HepG2 (cell line): ENCODE measurements around the gene LYZL6. TPM values are rescaled to one million over a fixed set of nuclear protein-coding genes. Genes with fewer than 3 reads are reported as not detected.

Experiments used
- ATAC-seq: fragments of 200-7000 bp; cut with Tn5 transposase; 3 replicates; pipeline ENCODE4 v1.9.1; 2020; ENCODE audit warnings: mild to moderate bottlenecking, moderate library complexity
- BruUV-seq: library from RNA; stranded (reverse); fragments of 400-500 nt; replicated peaks from 2 replicates; lab custom pipeline; 2021; lab: Mats Ljungman, UMichigan
- CTCF ChIA-PET: fragments of 300-600 bp; formaldehyde crosslinking; extraction: SDS; loops from one replicate; lab custom pipeline; 2021; ENCODE audit warnings: low total read pairs, inconsistent platforms, low intra/inter-chr PET ratio; lab: Yijun Ruan, JAX
- POLR2A ChIA-PET: fragments of 350-600 bp; sonication (Branson Sonifier 250); formaldehyde crosslinking; loops from one replicate; lab custom pipeline; 2020; ENCODE audit warnings: antibody characterized with exemption, inconsistent platforms; lab: Yijun Ruan, JAX
- DNase-seq: peaks from one replicate; pipeline ENCODE4 v3.0.0-alpha.2; 2015; ENCODE audit warnings: low spot score
- FAIRE-seq: peaks from 3 replicates; lab custom pipeline; 2011; peaks lifted over from hg19 to GRCh38; lab: Jason Lieb, UNC
- H2AFZ ChIP-seq: one replicate; pipeline ENCODE4 v1.6.1; 2011; ENCODE audit warnings: low read length, inconsistent platforms
- H3K27ac ChIP-seq: fragments of 300-600 bp; 3 replicates; pipeline ENCODE4 v1.8.0; 2011; ENCODE audit warnings: mixed run types, mild to moderate bottlenecking, mixed read lengths, low read length, inconsistent platforms; ENCODE audit not compliant: insufficient read depth; ENCODE audit errors: extremely low read length
- H3K27me3 ChIP-seq, 2 experiments: fragments of 200-600 bp in 1 of 2; 2 replicates in 1 of 2; 3 replicates in 1 of 2; pipeline versions ENCODE4 v1.6.0 to v1.8.0; 2011; ENCODE audit warnings: low read length in 2 of 2, mild to moderate bottlenecking in 2 of 2, moderate library complexity in 2 of 2, inconsistent platforms in 1 of 2; ENCODE audit not compliant: insufficient read depth in 2 of 2, control insufficient read depth in 1 of 2
- H3K36me3 ChIP-seq, 2 experiments: fragments of 200-600 bp in 1 of 2; replicated peaks in 1 of 2; 2 replicates in 1 of 2; 3 replicates in 1 of 2; pipeline versions ENCODE4 v1.5.1 to v1.8.0; 2011; ENCODE audit warnings: low read length in 2 of 2, inconsistent platforms in 1 of 2; ENCODE audit not compliant: insufficient read depth in 2 of 2, control insufficient read depth in 1 of 2
- H3K4me1 ChIP-seq: 2 replicates; pipeline ENCODE4 v1.5.1; 2012; ENCODE audit warnings: low read length, inconsistent platforms; ENCODE audit not compliant: insufficient read depth
- H3K4me2 ChIP-seq: 2 replicates; pipeline ENCODE4 v1.6.0; 2011; ENCODE audit warnings: low read depth, low read length, inconsistent platforms
- H3K4me3 ChIP-seq, 3 experiments: fragments of 200-600 bp in 1 of 3; sonication (generic), shearing (Covaris generic) in 1 of 3; replicated peaks in 1 of 3; 2 replicates each; pipeline ENCODE4 v1.5.1; 2011 to 2016; ENCODE audit warnings: low read length in 3 of 3, inconsistent platforms in 2 of 3, low read depth in 2 of 3, mild to moderate bottlenecking in 2 of 3, control low read depth in 1 of 3, mixed read lengths in 1 of 3; ENCODE audit not compliant: insufficient read depth in 1 of 3
- H3K79me2 ChIP-seq: one replicate; pipeline ENCODE4 v1.6.1; 2011; ENCODE audit warnings: low read length, inconsistent platforms; ENCODE audit not compliant: insufficient read depth
- H3K9ac ChIP-seq: 2 replicates; pipeline ENCODE4 v1.6.0; 2011; ENCODE audit warnings: mild to moderate bottlenecking, low read depth, low read length, inconsistent platforms; ENCODE audit not compliant: insufficient read depth
- H3K9me3 ChIP-seq: 2 replicates; pipeline ENCODE4 v1.5.1; 2012; ENCODE audit warnings: mild to moderate bottlenecking, low read length
- H4K20me1 ChIP-seq: 2 replicates; pipeline ENCODE4 v1.6.0; 2011; ENCODE audit warnings: inconsistent platforms, mild to moderate bottlenecking, low read length, moderate library complexity; ENCODE audit not compliant: insufficient read depth
- ATAD3A ChIP-seq: sonication (generic); formaldehyde crosslinking; IDR thresholded peaks from 2 replicates; pipeline ENCODE4 v1.4.0; 2020; ENCODE audit warnings: missing genetic modification reagents
- CBFB ChIP-seq: sonication (generic); formaldehyde crosslinking; IDR thresholded peaks from 2 replicates; pipeline ENCODE4 v1.4.0; 2020; ENCODE audit warnings: missing genetic modification reagents
- DR1 ChIP-seq: sonication (generic); formaldehyde crosslinking; IDR thresholded peaks from 2 replicates; pipeline ENCODE4 v1.8.0; 2021; ENCODE audit warnings: mild to moderate bottlenecking, missing genetic modification reagents, inconsistent platforms
- ETV5 ChIP-seq: IDR thresholded peaks from 2 replicates; pipeline ENCODE4 v1.6.1; 2018; ENCODE audit warnings: missing biosample characterization, missing genetic modification reagents, inconsistent platforms, borderline replicate concordance
- HOXA3 ChIP-seq: sonication (generic); formaldehyde crosslinking; IDR thresholded peaks from 2 replicates; pipeline ENCODE4 v1.5.0; 2020; ENCODE audit warnings: missing genetic modification reagents
- NPAS2 ChIP-seq: sonication (generic); formaldehyde crosslinking; IDR thresholded peaks from 2 replicates; pipeline ENCODE4 v1.8.0; 2022; ENCODE audit warnings: mild to moderate bottlenecking, missing genetic modification reagents, borderline replicate concordance
- POGZ ChIP-seq: sonication (generic); formaldehyde crosslinking; IDR thresholded peaks from 2 replicates; pipeline ENCODE4 v1.4.0; 2020; ENCODE audit warnings: mild to moderate bottlenecking, missing genetic modification reagents
- SP5 ChIP-seq: IDR thresholded peaks from 2 replicates; pipeline ENCODE4 v1.6.1; 2016; ENCODE audit warnings: low read depth, borderline replicate concordance
- SRY ChIP-seq: sonication (generic); formaldehyde crosslinking; IDR thresholded peaks from 2 replicates; pipeline ENCODE4 v1.8.0; 2022; ENCODE audit warnings: mild to moderate bottlenecking, missing genetic modification reagents
- ZNF12 ChIP-seq: sonication (generic); formaldehyde crosslinking; IDR thresholded peaks from 2 replicates; pipeline ENCODE4 v1.5.0; 2020; ENCODE audit warnings: missing genetic modification reagents
- ZNF253 ChIP-seq: sonication (generic); formaldehyde crosslinking; IDR thresholded peaks from 2 replicates; pipeline ENCODE4 v1.8.0; 2022; ENCODE audit warnings: mild to moderate bottlenecking, missing genetic modification reagents, borderline replicate concordance
- ZNF567 ChIP-seq: sonication (generic); formaldehyde crosslinking; IDR thresholded peaks from 2 replicates; pipeline ENCODE4 v1.8.1; 2023; ENCODE audit warnings: mild to moderate bottlenecking, missing genetic modification reagents, borderline replicate concordance
- ZSCAN12 ChIP-seq: sonication (generic); formaldehyde crosslinking; IDR thresholded peaks from 2 replicates; pipeline ENCODE4 v1.9.0; 2021; ENCODE audit warnings: mild to moderate bottlenecking, missing genetic modification reagents
- WGBS: methylation state at CpG from one replicate; pipeline ENCODE4 v1.1.6; 2017; ENCODE audit warnings: low lambda C conversion rate; 5-methylcytosine and 5-hydroxymethylcytosine counted together
- in situ Hi-C: cut with HindIII; loops from 2 replicates; pipeline ENCODE4 v1.10.0; 2017; ENCODE audit warnings: low pct_unique_long_range_greater_than_20kb; ENCODE audit not compliant: extremely low pct_ligation_motif_present
- intact Hi-C: fragments of 100-400 bp; cut with micrococcal nuclease; formaldehyde crosslinking; loops from one replicate; pipeline ENCODE4 v1.10.0; 2022; ENCODE audit not compliant: unreplicated experiment
- polyA plus RNA-seq, 8 experiments: library from polyadenylated mRNA; depleted of rRNA in 3 of 8; stranded (reverse) in 7 of 8; unstranded in 1 of 8; fragments of >200 nt; fragmentation: Illumina TruSeq in 4 of 8; extraction: Trizol in 4 of 8; gene quantifications; 2 replicates each; pipeline versions ENCODE4 v1.2.1 to v1.2.3, GENCODE V29; 2011 to 2016; ENCODE audit warnings: low read depth in 4 of 8, missing spikeins in 1 of 8, mixed read lengths in 1 of 8; ENCODE audit not compliant: insufficient read depth in 1 of 8
- total RNA-seq, 5 experiments: library from RNA; depleted of rRNA; stranded (reverse); fragments of >200 nt; fragmentation: Illumina TruSeq; extraction: Trizol; gene quantifications; 2 replicates each; pipeline ENCODE4 v1.2.3, GENCODE V29; 2016; ENCODE audit warnings: low read depth in 1 of 5
- TF ChIP-seq, protein P1 (sequence below): sonication (generic); formaldehyde crosslinking; IDR thresholded peaks from 2 replicates; pipeline ENCODE4 v1.5.0; 2020; ENCODE audit warnings: missing genetic modification reagents
- TF ChIP-seq, protein P2 (sequence below): sonication (generic); formaldehyde crosslinking; IDR thresholded peaks from 2 replicates; pipeline ENCODE4 v1.8.1; 2023; ENCODE audit warnings: mild to moderate bottlenecking, moderate library complexity, missing genetic modification reagents
- TF ChIP-seq, protein P3 (sequence below): sonication (generic); formaldehyde crosslinking; IDR thresholded peaks from 2 replicates; pipeline ENCODE4 v1.4.0; 2020; ENCODE audit warnings: missing genetic modification reagents

Gene LYZL6
- total and polyA plus RNA-seq, 2 of the 13 experiments (the other 11 are each of a cell fraction or from before 2014, with no cell fraction given), result not detected

DNA sequence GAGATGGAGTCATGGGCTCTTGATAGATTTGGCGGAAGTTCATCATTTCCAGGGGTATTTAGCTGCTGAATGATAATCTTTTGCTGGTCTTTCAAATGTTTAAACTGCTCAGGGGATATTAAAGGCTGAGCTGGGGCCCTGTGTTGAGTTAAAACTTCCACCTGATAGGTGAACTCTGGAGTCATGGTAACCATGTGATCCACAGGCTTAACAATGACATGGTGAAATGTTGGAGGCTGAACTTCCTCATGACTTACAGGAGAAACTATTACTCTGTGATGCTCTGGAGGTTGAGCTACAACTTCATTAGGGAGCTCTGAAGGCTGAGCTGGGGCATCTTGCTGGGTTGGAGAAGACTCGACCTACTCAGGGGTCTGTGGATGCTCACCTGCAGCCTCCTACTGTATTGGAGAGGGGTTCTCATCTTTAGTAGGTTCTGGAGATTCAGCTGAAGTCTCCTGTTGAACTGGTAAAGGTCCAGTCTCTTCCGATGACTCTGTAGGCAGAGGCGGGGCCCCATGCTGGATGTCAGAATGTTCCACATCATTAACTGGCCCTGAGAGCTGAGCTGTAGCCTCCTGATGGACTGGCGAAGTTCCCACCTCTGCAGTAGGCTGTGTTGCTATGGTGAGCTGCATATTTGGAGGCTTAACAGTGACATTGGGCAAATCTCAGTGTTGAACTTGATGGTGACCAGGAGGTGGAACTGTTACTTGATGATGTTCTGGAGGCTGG is 37.2 kb downstream of the LYZL6 start (continued):
- TF ChIP-seq, protein P1, sequence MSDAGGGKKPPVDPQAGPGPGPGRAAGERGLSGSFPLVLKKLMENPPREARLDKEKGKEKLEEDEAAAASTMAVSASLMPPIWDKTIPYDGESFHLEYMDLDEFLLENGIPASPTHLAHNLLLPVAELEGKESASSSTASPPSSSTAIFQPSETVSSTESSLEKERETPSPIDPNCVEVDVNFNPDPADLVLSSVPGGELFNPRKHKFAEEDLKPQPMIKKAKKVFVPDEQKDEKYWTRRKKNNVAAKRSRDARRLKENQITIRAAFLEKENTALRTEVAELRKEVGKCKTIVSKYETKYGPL (CRISPR knock-in tag), result no peak
- TF ChIP-seq ZNF12 (CRISPR knock-in tag), result no peak
- no peak for TF ChIP-seq POGZ
- no peak for TF ChIP-seq SRY (CRISPR knock-in tag)
- TF ChIP-seq, protein P2, sequence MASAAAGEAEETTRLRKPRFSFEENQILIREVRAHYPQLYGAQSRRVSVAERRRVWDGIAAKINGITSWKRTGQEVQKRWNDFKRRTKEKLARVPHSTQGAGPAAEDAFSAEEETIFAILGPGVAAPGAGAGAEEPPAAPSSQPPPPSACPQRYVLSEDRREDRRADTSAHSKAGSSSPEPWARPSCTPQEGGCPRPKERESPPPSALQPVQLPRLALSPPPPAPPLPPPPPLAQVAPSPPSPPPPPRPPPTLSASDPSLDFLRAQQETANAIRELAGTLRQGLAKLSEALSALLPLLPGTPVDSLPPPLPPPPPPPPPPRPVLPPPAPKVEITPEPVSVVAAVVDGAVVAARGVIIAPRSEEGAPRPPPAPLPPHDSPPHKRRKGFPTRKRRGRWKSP (CRISPR knock-in tag), result no peak

DNA sequence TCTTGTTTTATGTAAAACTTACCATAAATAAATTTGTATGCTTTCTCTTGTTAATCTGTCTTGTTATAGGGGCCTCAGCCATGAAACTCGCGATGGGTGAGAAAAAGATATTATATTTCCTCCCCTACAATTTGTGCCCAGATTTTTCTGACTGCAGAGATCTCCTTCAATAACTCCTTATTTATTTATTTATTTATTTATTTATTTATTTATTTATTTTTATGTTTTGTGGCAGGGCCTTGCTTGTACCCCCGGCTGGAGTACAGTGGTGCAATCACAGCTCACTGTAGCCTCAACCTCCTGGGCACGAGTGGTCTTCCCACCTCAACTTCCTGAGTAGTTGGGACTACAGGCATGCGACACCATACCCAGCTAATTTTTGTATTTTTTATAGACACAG is 40.1 kb downstream of the LYZL6 start:
- H4K20me1 ChIP-seq, result no peaks in the 10 kb centered on the region
- no peaks in the 10 kb centered on the region for H3K9me3 ChIP-seq
- no peak for TF ChIP-seq SP5 (CRISPR knock-in tag)
- TF ChIP-seq ATAD3A (CRISPR knock-in tag), result no peak
- no peak for TF ChIP-seq HOXA3 (CRISPR knock-in tag)
- no peak for TF ChIP-seq ETV5
- TF ChIP-seq ZNF567, result no peak
- no peak for TF ChIP-seq NPAS2 (CRISPR knock-in tag)
- TF ChIP-seq CBFB, result no peak
- TF ChIP-seq DR1 (CRISPR knock-in tag), result no peak
- no peak for TF ChIP-seq ZSCAN12
- no peak for TF ChIP-seq ZNF253
- TF ChIP-seq, protein P3, sequence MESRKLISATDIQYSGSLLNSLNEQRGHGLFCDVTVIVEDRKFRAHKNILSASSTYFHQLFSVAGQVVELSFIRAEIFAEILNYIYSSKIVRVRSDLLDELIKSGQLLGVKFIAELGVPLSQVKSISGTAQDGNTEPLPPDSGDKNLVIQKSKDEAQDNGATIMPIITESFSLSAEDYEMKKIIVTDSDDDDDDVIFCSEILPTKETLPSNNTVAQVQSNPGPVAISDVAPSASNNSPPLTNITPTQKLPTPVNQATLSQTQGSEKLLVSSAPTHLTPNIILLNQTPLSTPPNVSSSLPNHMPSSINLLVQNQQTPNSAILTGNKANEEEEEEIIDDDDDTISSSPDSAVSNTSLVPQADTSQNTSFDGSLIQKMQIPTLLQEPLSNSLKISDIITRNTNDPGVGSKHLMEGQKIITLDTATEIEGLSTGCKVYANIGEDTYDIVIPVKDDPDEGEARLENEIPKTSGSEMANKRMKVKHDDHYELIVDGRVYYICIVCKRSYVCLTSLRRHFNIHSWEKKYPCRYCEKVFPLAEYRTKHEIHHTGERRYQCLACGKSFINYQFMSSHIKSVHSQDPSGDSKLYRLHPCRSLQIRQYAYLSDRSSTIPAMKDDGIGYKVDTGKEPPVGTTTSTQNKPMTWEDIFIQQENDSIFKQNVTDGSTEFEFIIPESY, result no peak
- TF ChIP-seq, all 625 proteins: peak for 0
- Histone ChIP-seq H3K4me3 (no peak overlapping the region), H3K27me3 (no peaks in the 10 kb centered on the region; a peak in 1 of 5 replicates), H3K36me3 (no peaks in the 10 kb centered on the region), H3K27ac (no peak overlapping the region), H3K4me1 (no peaks in the 10 kb centered on the region), H2AFZ (no peak overlapping the region), H3K9ac (no peak overlapping the region), H3K79me2 (no peaks in the 10 kb centered on the region), H3K4me2 (no peak overlapping the region)
- 58% methylated on average over 5 of the region's 5 CpGs for WGBS
- POLR2A ChIA-PET, result no interaction called here
- FAIRE-seq, result no peak
- BruUV-seq, result no TSS peak
- ATAC-seq, result no peak
- intact Hi-C loops (no loop called here), in situ Hi-C loops (no loop called here)
- CTCF ChIA-PET, result no interaction called here
- no peak for DNase-seq
